ENCODE data around the gene RNF213.

Gene RNF213

GRCh38 chr17:80283116-80283852, 22.6 kb downstream of the RNF213 start:
- peaks cover 9% of the 10 kb centered on the region for H3K4me1 Mint-ChIP-seq
- no peak overlapping the region for H3K4me3 Mint-ChIP-seq
- H3K27ac Mint-ChIP-seq = no peak overlapping the region
- DNase-seq (no peak), ATAC-seq (no peak)
- peaks cover 15% of the 10 kb centered on the region for H3K36me3 Mint-ChIP-seq (ENCODE audit: low read depth)
- no peaks in the 10 kb centered on the region for H3K9me3 Mint-ChIP-seq
- no peaks in the 10 kb centered on the region for H3K27me3 Mint-ChIP-seq

- Mint-ChIP-seq H3K4me1 (peaks cover 9% of the 10 kb centered on the region), H3K27me3 (no peaks in the 10 kb centered on the region), H3K36me3 (ENCODE audit: low read depth) (peaks cover 16% of the 10 kb centered on the region), H3K27ac (no peak overlapping the region), H3K4me3 (no peak overlapping the region), H3K9me3 (no peaks in the 10 kb centered on the region)
- ATAC-seq (no peak), DNase-seq (no peak)
These were observed 24.0 kb downstream of the RNF213 start for GRCh38 chr17:80284631-80285030.

- Mint-ChIP-seq H3K4me3 (no peak overlapping the region), H3K27ac (no peak overlapping the region), H3K4me1 (peaks cover 5% of the 10 kb centered on the region), H3K36me3 (ENCODE audit: low read depth) (peaks cover 16% of the 10 kb centered on the region), H3K9me3 (no peaks in the 10 kb centered on the region), H3K27me3 (no peaks in the 10 kb centered on the region)
- DNase-seq (no peak), ATAC-seq (no peak)
These were observed 24.7 kb downstream of the RNF213 start for GRCh38 chr17:80285237-80285920.

GRCh38 chr17:80286638-80286960, 25.9 kb downstream of the RNF213 start:
- Mint-ChIP-seq H3K4me1 (peaks cover 5% of the 10 kb centered on the region), H3K27ac (no peak overlapping the region), H3K27me3 (no peaks in the 10 kb centered on the region), H3K9me3 (no peaks in the 10 kb centered on the region), H3K36me3 (ENCODE audit: low read depth) (peaks cover 23% of the 10 kb centered on the region), H3K4me3 (no peak overlapping the region)
- ATAC-seq (no peak), DNase-seq (no peak)

- Mint-ChIP-seq H3K27me3 (no peaks in the 10 kb centered on the region), H3K9me3 (no peaks in the 10 kb centered on the region), H3K4me3 (no peak overlapping the region), H3K4me1 (peaks cover 5% of the 10 kb centered on the region), H3K27ac (no peak overlapping the region), H3K36me3 (ENCODE audit: low read depth) (peaks cover 27% of the 10 kb centered on the region)
- ATAC-seq = no peak
- DNase-seq = no peak
These were observed 26.4 kb downstream of the RNF213 start for GRCh38 chr17:80287038-80287437.

- ATAC-seq (no peak), DNase-seq (no peak)
- Mint-ChIP-seq H3K27ac (peak overlapping the region; percentile 46), H3K27me3 (no peaks in the 10 kb centered on the region), H3K4me1 (peaks cover 5% of the 10 kb centered on the region), H3K9me3 (no peaks in the 10 kb centered on the region), H3K4me3 (no peak overlapping the region), H3K36me3 (ENCODE audit: low read depth) (peaks cover 32% of the 10 kb centered on the region)
These were observed 27.3 kb downstream of the RNF213 start for GRCh38 chr17:80287806-80288567.

GRCh38 chr17:80289616-80290015, 29.0 kb downstream of the RNF213 start:
- no peak for ATAC-seq
- no peak for DNase-seq
- Mint-ChIP-seq H3K9me3 (no peaks in the 10 kb centered on the region), H3K27ac (no peak overlapping the region), H3K4me3 (no peak overlapping the region), H3K36me3 (ENCODE audit: low read depth) (peaks cover 36% of the 10 kb centered on the region), H3K4me1 (peaks cover 3% of the 10 kb centered on the region), H3K27me3 (no peaks in the 10 kb centered on the region)

GRCh38 chr17:80290156-80290555, 29.5 kb downstream of the RNF213 start:
- H3K27me3 Mint-ChIP-seq = no peaks in the 10 kb centered on the region
- no peak overlapping the region for H3K27ac Mint-ChIP-seq
- H3K4me3 Mint-ChIP-seq = no peak overlapping the region
- DNase-seq (no peak), ATAC-seq (no peak)
- peaks cover 35% of the 10 kb centered on the region for H3K36me3 Mint-ChIP-seq (ENCODE audit: low read depth)
- peaks cover 1% of the 10 kb centered on the region for H3K4me1 Mint-ChIP-seq
- H3K9me3 Mint-ChIP-seq = no peaks in the 10 kb centered on the region

- Mint-ChIP-seq H3K36me3 (ENCODE audit: low read depth) (peaks cover 44% of the 10 kb centered on the region), H3K4me1 (peaks cover 1% of the 10 kb centered on the region)
These were observed 30.6 kb downstream of the RNF213 start for GRCh38 chr17:80291260-80291659.

GRCh38 chr17:80291691-80292487, 31.2 kb downstream of the RNF213 start:
- Mint-ChIP-seq H3K27me3 (no peaks in the 10 kb centered on the region), H3K9me3 (no peaks in the 10 kb centered on the region), H3K4me1 (peaks cover 1% of the 10 kb centered on the region), H3K36me3 (ENCODE audit: low read depth) (peaks cover 50% of the 10 kb centered on the region), H3K4me3 (no peak overlapping the region), H3K27ac (no peak overlapping the region)
- DNase-seq (no peak), ATAC-seq (no peak)

More at GRCh38 chr17:80291260-80291659, 30.6 kb downstream of the RNF213 start:
- no peak for ATAC-seq
- Mint-ChIP-seq H3K27ac (no peak overlapping the region), H3K4me3 (no peak overlapping the region), H3K9me3 (no peaks in the 10 kb centered on the region), H3K27me3 (no peaks in the 10 kb centered on the region)
- DNase-seq = no peak

- Mint-ChIP-seq H3K36me3 (ENCODE audit: low read depth) (peaks cover 52% of the 10 kb centered on the region), H3K4me3 (no peak overlapping the region), H3K27ac (no peak overlapping the region), H3K9me3 (no peaks in the 10 kb centered on the region), H3K4me1 (peaks cover under 1% of the 10 kb centered on the region), H3K27me3 (no peaks in the 10 kb centered on the region)
- no peak for ATAC-seq
- DNase-seq = no peak
These were observed 31.9 kb downstream of the RNF213 start for GRCh38 chr17:80292521-80292971.

GRCh38 chr17:80294210-80294609, 33.6 kb downstream of the RNF213 start:
- ATAC-seq (no peak), DNase-seq (no peak)
- Mint-ChIP-seq H3K27ac (peak overlapping the region; percentile 67), H3K4me1 (no peaks in the 10 kb centered on the region), H3K36me3 (ENCODE audit: low read depth) (peaks cover 61% of the 10 kb centered on the region), H3K4me3 (no peak overlapping the region), H3K9me3 (no peaks in the 10 kb centered on the region), H3K27me3 (no peaks in the 10 kb centered on the region)

- Mint-ChIP-seq H3K27me3 (no peaks in the 10 kb centered on the region), H3K36me3 (ENCODE audit: low read depth) (peaks cover 61% of the 10 kb centered on the region), H3K4me3 (no peak overlapping the region), H3K9me3 (no peaks in the 10 kb centered on the region), H3K4me1 (no peaks in the 10 kb centered on the region), H3K27ac (peak overlapping the region; percentile 67)
- no peak for ATAC-seq
- no peak for DNase-seq
These were observed 34.0 kb downstream of the RNF213 start for GRCh38 chr17:80294653-80295052.

- H3K4me1 Mint-ChIP-seq = no peaks in the 10 kb centered on the region
- peak overlapping the region; percentile 42 for H3K27ac Mint-ChIP-seq
- no peaks in the 10 kb centered on the region for H3K9me3 Mint-ChIP-seq
- H3K4me3 Mint-ChIP-seq = no peak overlapping the region
- no peaks in the 10 kb centered on the region for H3K27me3 Mint-ChIP-seq
- ATAC-seq (no peak), DNase-seq (no peak)
- H3K36me3 Mint-ChIP-seq (ENCODE audit: low read depth) = peaks cover 63% of the 10 kb centered on the region
These were observed 34.5 kb downstream of the RNF213 start for GRCh38 chr17:80295146-80295545.
